ENCODE data around the gene SYT13.

The SYT13 gene

GRCh38 chr11:45267052-45267451 lies 19.1 kb downstream of the SYT13 start:
- no peak overlapping the region for H3K27ac ChIP-seq
- TF ChIP-seq ZFX (IDR thresholded peaks at IDR 0.05) (no peak), CTCF (conservative IDR thresholded peaks at IDR 0.05) (peak; percentile 71)

GRCh38 chr11:45266676-45267020 lies 19.5 kb downstream of the SYT13 start:
- TF ChIP-seq ZFX (IDR thresholded peaks at IDR 0.05) (no peak), CTCF (conservative IDR thresholded peaks at IDR 0.05) (no peak)
- H3K27ac ChIP-seq, result no peak overlapping the region

GRCh38 chr11:45265969-45266675 lies 20.0 kb downstream of the SYT13 start:
- H3K27ac ChIP-seq, result no peak overlapping the region
- TF ChIP-seq ZFX (IDR thresholded peaks at IDR 0.05), result no peak
- no peak for TF ChIP-seq CTCF (conservative IDR thresholded peaks at IDR 0.05)

- TF ChIP-seq ZFX (IDR thresholded peaks at IDR 0.05) (no peak), CTCF (conservative IDR thresholded peaks at IDR 0.05) (no peak)
- H3K27ac ChIP-seq, result no peak overlapping the region; the same call in 1 of the 2 replicates
These were observed 21.2 kb downstream of the SYT13 start for GRCh38 chr11:45264839-45265515.

- no peak overlapping the region for H3K27ac ChIP-seq
- TF ChIP-seq ZFX (IDR thresholded peaks at IDR 0.05) (no peak), CTCF (conservative IDR thresholded peaks at IDR 0.05) (no peak)
These were observed 22.4 kb downstream of the SYT13 start for GRCh38 chr11:45263773-45264172.

- TF ChIP-seq CTCF (conservative IDR thresholded peaks at IDR 0.05) (no peak), ZFX (IDR thresholded peaks at IDR 0.05) (no peak)
- H3K27ac ChIP-seq, result no peak overlapping the region
These were observed 23.2 kb downstream of the SYT13 start for GRCh38 chr11:45262900-45263299.

GRCh38 chr11:45260071-45260470 lies 26.1 kb downstream of the SYT13 start:
- no peak overlapping the region for H3K27ac ChIP-seq
- TF ChIP-seq ZFX (IDR thresholded peaks at IDR 0.05), result no peak
- no peak for TF ChIP-seq CTCF (conservative IDR thresholded peaks at IDR 0.05)
